ENCODE measurements around the gene LMO1. TPM values are rescaled to one million over a fixed set of nuclear protein-coding genes. Genes with fewer than 3 reads are reported as not detected.

The LMO1 gene
- total and polyA plus RNA-seq, 8 donors, result 0.65 TPM; not detected in 7

DNA sequence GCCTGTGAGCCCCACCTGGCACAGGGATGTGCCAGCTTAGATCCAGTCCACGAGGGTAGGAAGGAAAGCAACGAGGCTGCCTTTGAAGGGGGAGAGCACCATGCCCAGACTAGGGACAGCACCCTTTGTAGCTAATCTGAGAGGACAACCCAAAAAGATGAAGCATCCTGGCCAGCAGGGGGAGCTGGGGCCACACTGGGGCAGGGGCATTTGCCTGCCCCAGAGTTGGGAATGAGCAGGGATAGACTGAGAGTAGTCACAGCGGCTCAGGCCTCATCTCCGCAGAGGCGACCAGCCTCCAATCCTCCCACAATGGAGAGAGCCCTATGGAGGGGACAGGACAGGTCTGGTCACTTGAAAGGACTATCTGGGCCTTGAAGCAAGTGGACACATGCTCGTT, 16.4 kb downstream of the LMO1 start:
- 57 to 73% (median 63%) methylated on average over 6 of the region's 6 CpGs for WGBS, 5 donors
- Histone ChIP-seq H3K4me3 (no peak overlapping the region), H3K36me3 (no peaks in the 10 kb centered on the region), H3K4me1 (no peaks in the 10 kb centered on the region), H3K9me3 (no peaks in the 10 kb centered on the region), H3K27ac (no peak overlapping the region), H3K27me3 (peaks cover 0 to 10% (median 0%) of the 10 kb centered on the region in 3 donors)
- TF ChIP-seq, protein P1, sequence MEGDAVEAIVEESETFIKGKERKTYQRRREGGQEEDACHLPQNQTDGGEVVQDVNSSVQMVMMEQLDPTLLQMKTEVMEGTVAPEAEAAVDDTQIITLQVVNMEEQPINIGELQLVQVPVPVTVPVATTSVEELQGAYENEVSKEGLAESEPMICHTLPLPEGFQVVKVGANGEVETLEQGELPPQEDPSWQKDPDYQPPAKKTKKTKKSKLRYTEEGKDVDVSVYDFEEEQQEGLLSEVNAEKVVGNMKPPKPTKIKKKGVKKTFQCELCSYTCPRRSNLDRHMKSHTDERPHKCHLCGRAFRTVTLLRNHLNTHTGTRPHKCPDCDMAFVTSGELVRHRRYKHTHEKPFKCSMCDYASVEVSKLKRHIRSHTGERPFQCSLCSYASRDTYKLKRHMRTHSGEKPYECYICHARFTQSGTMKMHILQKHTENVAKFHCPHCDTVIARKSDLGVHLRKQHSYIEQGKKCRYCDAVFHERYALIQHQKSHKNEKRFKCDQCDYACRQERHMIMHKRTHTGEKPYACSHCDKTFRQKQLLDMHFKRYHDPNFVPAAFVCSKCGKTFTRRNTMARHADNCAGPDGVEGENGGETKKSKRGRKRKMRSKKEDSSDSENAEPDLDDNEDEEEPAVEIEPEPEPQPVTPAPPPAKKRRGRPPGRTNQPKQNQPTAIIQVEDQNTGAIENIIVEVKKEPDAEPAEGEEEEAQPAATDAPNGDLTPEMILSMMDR (IDR thresholded peaks at IDR 0.05), result peak in 5 of 7 experiments; percentile 14 to 39 (median 24)
- TF ChIP-seq EP300 (IDR thresholded peaks at IDR 0.05), result no peak
- intact Hi-C loops (cut with DNase I; ENCODE audit: low total_unique reads), result no loop called here
- peak in 1 of 2 donors; percentile 53 for DNase-seq

DNA sequence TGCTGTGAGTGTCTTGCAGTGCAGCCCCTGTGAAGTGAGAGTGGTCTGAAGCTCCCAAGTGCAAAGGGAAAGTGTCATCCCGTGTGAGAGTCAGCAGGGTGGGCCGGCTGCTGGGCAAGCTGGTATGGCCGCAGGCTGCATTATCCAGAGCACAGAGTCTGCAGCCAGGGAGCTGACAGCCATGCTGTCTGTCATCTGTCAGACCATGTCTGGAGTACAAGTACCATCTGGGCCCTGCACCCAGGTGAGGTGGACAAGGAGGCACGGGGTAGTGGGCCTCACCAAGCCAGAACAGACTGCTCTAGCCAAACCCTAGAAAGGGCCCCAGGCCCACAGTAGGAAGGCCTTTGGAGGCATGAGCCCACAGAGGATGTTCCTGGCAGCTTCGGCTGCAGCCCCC, 20.2 kb downstream of the LMO1 start:
- intact Hi-C loops (cut with DNase I; ENCODE audit: low total_unique reads), result no loop called here
- no peaks in the 10 kb centered on the region for H3K4me1 ChIP-seq
- H3K27me3 ChIP-seq, result peaks cover 0 to 4% (median 0%) of the 10 kb centered on the region in 3 donors
- no peak overlapping the region for H3K27ac ChIP-seq
- WGBS, 5 donors, result 72 to 89% (median 80%) methylated on average over 3 to 5 of the region's 5 CpGs
- DNase-seq, result no peak
- no peaks in the 10 kb centered on the region for H3K9me3 ChIP-seq
- TF ChIP-seq POLR2AphosphoS5 (IDR thresholded peaks at IDR 0.05) (no peak), POLR2A (IDR thresholded peaks at IDR 0.05) (no peak), EP300 (IDR thresholded peaks at IDR 0.05) (no peak)
- TF ChIP-seq, protein P1 (IDR thresholded peaks at IDR 0.05), result no peak
- H3K36me3 ChIP-seq, result no peaks in the 10 kb centered on the region
- H3K4me3 ChIP-seq, result no peak overlapping the region

DNA sequence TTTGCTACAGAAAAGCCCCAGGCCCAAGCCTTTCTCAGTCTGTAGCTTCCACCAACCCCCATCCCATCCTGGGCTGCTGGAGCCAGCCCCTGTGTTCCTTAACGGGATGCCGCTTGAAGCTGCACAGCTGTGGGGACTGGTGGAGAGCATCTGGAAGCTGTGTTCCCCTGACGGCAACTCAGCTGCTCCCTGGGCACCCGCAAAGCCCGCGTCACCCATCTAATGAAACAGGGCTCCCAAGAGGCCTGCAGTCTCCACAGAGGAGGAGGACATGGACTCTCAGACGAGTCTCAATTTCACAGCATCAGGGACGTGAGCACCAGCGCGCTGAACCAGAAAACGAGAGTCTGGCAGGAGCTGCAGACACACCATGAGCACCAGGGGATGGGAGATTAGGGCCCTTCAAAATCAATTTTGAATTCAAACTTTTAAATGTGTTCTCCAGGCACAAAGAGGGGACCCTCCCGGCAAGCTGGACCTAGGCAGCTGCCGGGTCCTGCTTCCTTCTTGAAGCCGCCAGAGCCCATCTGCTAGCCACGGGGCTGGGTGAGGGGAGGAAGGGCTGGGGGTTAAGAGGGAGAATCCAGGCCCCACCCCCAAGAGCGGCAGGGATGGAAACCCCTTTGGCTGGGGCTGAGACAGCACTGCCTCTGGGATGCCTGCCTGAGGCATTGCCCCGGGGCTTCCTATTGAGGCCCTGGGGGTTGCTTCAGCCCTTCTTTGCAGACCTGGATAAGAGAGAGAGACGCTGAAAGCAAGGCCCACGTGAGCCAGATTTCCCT, 21.0 kb downstream of the LMO1 start:
- Histone ChIP-seq H3K27ac (no peak overlapping the region), H3K27me3 (no peaks in the 10 kb centered on the region), H3K4me1 (no peaks in the 10 kb centered on the region), H3K36me3 (no peaks in the 10 kb centered on the region), H3K9me3 (no peaks in the 10 kb centered on the region), H3K4me3 (no peak overlapping the region)
- 58 to 69% (median 65%) methylated on average over 17 to 19 of the region's 19 CpGs for WGBS, 5 donors
- TF ChIP-seq POLR2A (IDR thresholded peaks at IDR 0.05) (no peak), POLR2AphosphoS5 (IDR thresholded peaks at IDR 0.05) (no peak), EP300 (IDR thresholded peaks at IDR 0.05) (no peak)
- TF ChIP-seq, protein P1 (IDR thresholded peaks at IDR 0.05), result no peak
- DNase-seq, result no peak
- intact Hi-C loops (cut with DNase I; ENCODE audit: low total_unique reads), result no loop called here

DNA sequence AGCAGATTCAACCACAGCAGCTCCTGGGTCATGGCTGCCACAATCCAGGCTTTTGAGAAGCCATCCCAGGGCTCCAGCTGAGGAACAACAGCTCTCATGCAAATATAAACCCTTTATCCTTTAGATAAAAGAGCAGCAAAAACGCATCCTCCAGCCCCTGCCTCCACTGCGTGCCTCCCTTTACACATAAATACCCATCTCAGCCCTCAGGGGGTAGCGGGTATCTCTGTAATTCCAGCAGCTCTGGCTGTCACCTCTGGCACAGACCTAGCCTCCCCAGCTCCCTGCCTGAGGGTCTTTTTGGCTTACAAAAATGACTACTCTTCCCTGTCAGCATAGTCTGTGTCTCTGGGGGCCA, 21.6 kb downstream of the LMO1 start:
- TF ChIP-seq, protein P1 (IDR thresholded peaks at IDR 0.05), result no peak
- TF ChIP-seq POLR2AphosphoS5 (IDR thresholded peaks at IDR 0.05) (no peak), EP300 (IDR thresholded peaks at IDR 0.05) (no peak), POLR2A (IDR thresholded peaks at IDR 0.05) (no peak)
- Histone ChIP-seq H3K4me3 (no peak overlapping the region), H3K36me3 (no peaks in the 10 kb centered on the region), H3K27me3 (no peaks in the 10 kb centered on the region), H3K27ac (no peak overlapping the region), H3K9me3 (no peaks in the 10 kb centered on the region), H3K4me1 (no peaks in the 10 kb centered on the region)
- intact Hi-C loops (cut with DNase I; ENCODE audit: low total_unique reads), result no loop called here
- 63 to 80% (median 72%) methylated on average over 3 of the region's 3 CpGs for WGBS, 5 donors
- DNase-seq, result no peak
